Measurements from ENCODE around the gene USP8. TPM values are rescaled to one million over a fixed set of nuclear protein-coding genes. Genes with fewer than 3 reads are reported as not detected.
"Not testable (repeated sequence)": the region's sequence is repeated elsewhere in the genome, so short reads cannot be mapped to it uniquely, and the experiment has no call there.

Gene USP8
- total RNA-seq, 1 donor from 2014 or later: 78.8 TPM

DNA sequence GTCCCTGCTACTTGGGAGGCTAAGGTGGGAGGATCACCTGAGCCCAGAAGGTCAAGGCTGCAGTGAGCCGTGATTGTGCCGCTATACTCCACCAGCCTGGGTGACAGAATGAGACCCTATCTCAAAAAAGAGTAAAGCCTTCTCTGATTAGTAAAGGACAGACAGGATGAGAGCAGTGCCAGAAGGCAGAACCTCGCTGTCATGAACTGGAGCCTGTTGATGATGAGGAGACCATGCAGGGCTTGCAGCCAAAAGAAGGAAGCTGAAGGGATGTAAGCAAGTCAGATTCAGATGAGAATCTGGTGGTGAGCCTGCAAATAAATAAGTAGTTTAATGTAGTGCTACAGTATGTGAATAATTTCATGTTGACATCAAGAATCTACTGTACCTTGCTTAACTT is 69.4 kb downstream of the USP8 start:
- Histone ChIP-seq H3K79me2 (ENCODE audit: low read depth) (no peaks in the 10 kb centered on the region), H3F3A (ENCODE audit: low read depth) (peaks cover 4% of the 10 kb centered on the region), H3K27ac (no peak overlapping the region), H4K20me1 (ENCODE audit: low read depth) (no peaks in the 10 kb centered on the region), H2AFZ (replicated peaks) (no peak overlapping the region), H3K4me2 (no peak overlapping the region), H3K27me3 (no peaks in the 10 kb centered on the region), H3K4me3 (no peak overlapping the region), H3K9ac (no peak overlapping the region), H3K9me3 (ENCODE audit: low read depth) (no peaks in the 10 kb centered on the region), H3K4me1 (no peaks in the 10 kb centered on the region), H3K36me3 (peaks cover 28% of the 10 kb centered on the region)
- Mint-ChIP-seq H3K4me3 (no peak overlapping the region), H3K27ac (no peak overlapping the region), H3K27me3 (ENCODE audit: insufficient read depth, low read depth) (no peaks in the 10 kb centered on the region), H3K4me1 (no peaks in the 10 kb centered on the region), H3K36me3 (peaks cover 32% of the 10 kb centered on the region), H3K9me3 (no peaks in the 10 kb centered on the region)
- no peak for DNase-seq (ENCODE audit: low spot score)
- TF ChIP-seq EZH2phosphoT487 (IDR thresholded peaks at IDR 0.05): no peak
- TF ChIP-seq, protein P1, sequence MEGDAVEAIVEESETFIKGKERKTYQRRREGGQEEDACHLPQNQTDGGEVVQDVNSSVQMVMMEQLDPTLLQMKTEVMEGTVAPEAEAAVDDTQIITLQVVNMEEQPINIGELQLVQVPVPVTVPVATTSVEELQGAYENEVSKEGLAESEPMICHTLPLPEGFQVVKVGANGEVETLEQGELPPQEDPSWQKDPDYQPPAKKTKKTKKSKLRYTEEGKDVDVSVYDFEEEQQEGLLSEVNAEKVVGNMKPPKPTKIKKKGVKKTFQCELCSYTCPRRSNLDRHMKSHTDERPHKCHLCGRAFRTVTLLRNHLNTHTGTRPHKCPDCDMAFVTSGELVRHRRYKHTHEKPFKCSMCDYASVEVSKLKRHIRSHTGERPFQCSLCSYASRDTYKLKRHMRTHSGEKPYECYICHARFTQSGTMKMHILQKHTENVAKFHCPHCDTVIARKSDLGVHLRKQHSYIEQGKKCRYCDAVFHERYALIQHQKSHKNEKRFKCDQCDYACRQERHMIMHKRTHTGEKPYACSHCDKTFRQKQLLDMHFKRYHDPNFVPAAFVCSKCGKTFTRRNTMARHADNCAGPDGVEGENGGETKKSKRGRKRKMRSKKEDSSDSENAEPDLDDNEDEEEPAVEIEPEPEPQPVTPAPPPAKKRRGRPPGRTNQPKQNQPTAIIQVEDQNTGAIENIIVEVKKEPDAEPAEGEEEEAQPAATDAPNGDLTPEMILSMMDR (IDR thresholded peaks at IDR 0.05): no peak
- no peak for TF ChIP-seq EZH2 (IDR thresholded peaks at IDR 0.05)

- H3K4me3 Mint-ChIP-seq; H3K9me3 ChIP-seq (ENCODE audit: low read depth); H4K20me1 ChIP-seq (ENCODE audit: low read depth); H2AFZ ChIP-seq (replicated peaks); H3F3A ChIP-seq (ENCODE audit: low read depth); H3K27me3 ChIP-seq; H3K9me3 Mint-ChIP-seq; H3K4me1 Mint-ChIP-seq; H3K27ac ChIP-seq; H3K4me2 ChIP-seq; H3K4me3 ChIP-seq; H3K27ac Mint-ChIP-seq; DNase-seq (ENCODE audit: low spot score); H3K4me1 ChIP-seq; H3K79me2 ChIP-seq (ENCODE audit: low read depth); H3K27me3 Mint-ChIP-seq (ENCODE audit: insufficient read depth, low read depth); H3K9ac ChIP-seq: not testable (repeated sequence)
- H3K36me3 ChIP-seq: peaks cover 36% of the 10 kb centered on the region
- H3K36me3 Mint-ChIP-seq: peaks cover 36% of the 10 kb centered on the region
These were observed 70.3 kb downstream of the USP8 start for GRCh38 chr15:50494547-50494946.

DNA sequence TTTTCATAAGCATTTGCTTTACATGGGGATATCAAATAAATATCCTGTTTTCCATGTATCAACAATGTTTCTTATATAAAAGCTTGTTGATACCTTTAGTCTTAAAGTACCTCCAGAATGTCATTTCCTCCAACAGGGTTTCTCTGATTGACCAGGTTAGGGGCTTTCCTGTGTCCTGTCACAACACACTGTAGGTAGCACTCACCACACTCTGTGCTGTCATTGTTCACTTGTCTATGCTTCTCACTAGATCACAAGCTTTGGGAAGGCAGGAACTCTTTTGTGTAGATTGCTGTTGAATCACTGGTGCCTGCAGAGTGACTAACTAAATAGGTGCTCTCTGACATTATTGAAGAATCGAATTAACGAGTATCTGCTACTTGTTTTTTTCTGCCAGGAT is 72.5 kb downstream of the USP8 start:
- no peaks in the 10 kb centered on the region for H3K27me3 ChIP-seq
- H2AFZ ChIP-seq (replicated peaks): no peak overlapping the region
- TF ChIP-seq EZH2phosphoT487 (IDR thresholded peaks at IDR 0.05): no peak
- H3K27me3 Mint-ChIP-seq (ENCODE audit: insufficient read depth, low read depth): no peaks in the 10 kb centered on the region
- no peak overlapping the region for H3K27ac Mint-ChIP-seq
- peak; percentile 14 for DNase-seq (ENCODE audit: low spot score)
- H3F3A ChIP-seq (ENCODE audit: low read depth): peaks cover 4% of the 10 kb centered on the region
- H3K4me3 ChIP-seq: no peak overlapping the region
- H3K4me2 ChIP-seq: no peak overlapping the region
- no peaks in the 10 kb centered on the region for H3K9me3 Mint-ChIP-seq
- H3K4me1 Mint-ChIP-seq: no peaks in the 10 kb centered on the region
- no peaks in the 10 kb centered on the region for H3K4me1 ChIP-seq
- no peak overlapping the region for H3K9ac ChIP-seq
- peaks cover 35% of the 10 kb centered on the region for H3K36me3 ChIP-seq
- no peaks in the 10 kb centered on the region for H4K20me1 ChIP-seq (ENCODE audit: low read depth)
- peaks cover 33% of the 10 kb centered on the region for H3K36me3 Mint-ChIP-seq
- no peak overlapping the region for H3K4me3 Mint-ChIP-seq
- H3K9me3 ChIP-seq (ENCODE audit: low read depth): no peaks in the 10 kb centered on the region
- H3K27ac ChIP-seq: no peak overlapping the region
- no peaks in the 10 kb centered on the region for H3K79me2 ChIP-seq (ENCODE audit: low read depth)

- TF ChIP-seq EZH2phosphoT487 (IDR thresholded peaks at IDR 0.05): no peak
- TF ChIP-seq EZH2 (IDR thresholded peaks at IDR 0.05): no peak
- TF ChIP-seq, protein P1 (IDR thresholded peaks at IDR 0.05): no peak
- no peaks in the 10 kb centered on the region for H3K27me3 Mint-ChIP-seq (ENCODE audit: insufficient read depth, low read depth)
- Histone ChIP-seq H3K79me2 (ENCODE audit: low read depth) (no peaks in the 10 kb centered on the region), H3K9ac (no peak overlapping the region), H3K27me3 (no peaks in the 10 kb centered on the region), H4K20me1 (ENCODE audit: low read depth) (no peaks in the 10 kb centered on the region), H3K4me2 (no peak overlapping the region), H3K9me3 (ENCODE audit: low read depth) (no peaks in the 10 kb centered on the region), H3K4me3 (no peak overlapping the region), H2AFZ (replicated peaks) (no peak overlapping the region), H3K36me3 (peaks cover 32% of the 10 kb centered on the region), H3K27ac (no peak overlapping the region), H3F3A (ENCODE audit: low read depth) (peaks cover 4% of the 10 kb centered on the region), H3K4me1 (no peaks in the 10 kb centered on the region)
- no peak for DNase-seq (ENCODE audit: low spot score)
- H3K4me3 Mint-ChIP-seq: no peak overlapping the region
- peaks cover 25% of the 10 kb centered on the region for H3K36me3 Mint-ChIP-seq
- H3K4me1 Mint-ChIP-seq: no peaks in the 10 kb centered on the region
- no peaks in the 10 kb centered on the region for H3K9me3 Mint-ChIP-seq
- no peak overlapping the region for H3K27ac Mint-ChIP-seq
These were observed 76.1 kb downstream of the USP8 start for GRCh38 chr15:50500352-50500751.

Data from neural progenitor cell (in vitro differentiated cells).